Activated CD4-positive, alpha-beta T cell treated with anti-CD3 and anti-CD28 coated beads, Interleukin-2, amount 50 U/mL, for 48 hours (primary cell): Measurements from ENCODE around the gene ZBTB24.
"Not testable (repeated sequence)": the region's sequence is repeated elsewhere in the genome, so short reads cannot be mapped to it uniquely, and the experiment has no call there.

Experiments used
- DNase-seq, 2 experiments: peaks; one replicate each; pipeline ENCODE4 v3.0.0-alpha.2; 2020

ZBTB24 gene

GRCh38 chr6:109482905-109483734 lies at the start of gene ZBTB24:
Gene ZBTB24, minus strand, starts transcription at chr6:109483219. Its CDS starts 1,193 bp downstream, at chr6:109482026.
- peak; percentile 93 to 96 for DNase-seq

- DNase-seq: no peak
These were observed 48.4 kb upstream of the ZBTB24 start for GRCh38 chr6:109531446-109531845.

DNA sequence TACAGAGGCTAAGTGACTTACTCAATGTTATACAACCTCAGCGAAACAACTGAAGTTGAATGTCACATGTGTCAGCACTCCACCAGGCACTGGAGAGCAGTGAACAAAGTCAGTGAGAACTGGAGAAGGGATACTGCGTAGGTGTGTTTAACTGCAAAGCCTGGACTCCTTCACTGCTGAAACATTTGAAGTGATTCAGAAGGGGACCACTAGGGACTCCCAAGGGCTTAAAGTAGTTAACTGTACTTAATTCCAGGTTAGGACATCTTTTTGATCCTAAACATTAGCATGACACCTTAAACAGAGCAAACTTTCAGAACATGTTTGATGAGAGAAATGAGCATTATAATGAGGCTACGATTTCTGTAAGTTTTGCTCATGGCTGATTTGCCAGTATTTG lies 45.0 kb upstream of the ZBTB24 start:
- no peak for DNase-seq

DNA sequence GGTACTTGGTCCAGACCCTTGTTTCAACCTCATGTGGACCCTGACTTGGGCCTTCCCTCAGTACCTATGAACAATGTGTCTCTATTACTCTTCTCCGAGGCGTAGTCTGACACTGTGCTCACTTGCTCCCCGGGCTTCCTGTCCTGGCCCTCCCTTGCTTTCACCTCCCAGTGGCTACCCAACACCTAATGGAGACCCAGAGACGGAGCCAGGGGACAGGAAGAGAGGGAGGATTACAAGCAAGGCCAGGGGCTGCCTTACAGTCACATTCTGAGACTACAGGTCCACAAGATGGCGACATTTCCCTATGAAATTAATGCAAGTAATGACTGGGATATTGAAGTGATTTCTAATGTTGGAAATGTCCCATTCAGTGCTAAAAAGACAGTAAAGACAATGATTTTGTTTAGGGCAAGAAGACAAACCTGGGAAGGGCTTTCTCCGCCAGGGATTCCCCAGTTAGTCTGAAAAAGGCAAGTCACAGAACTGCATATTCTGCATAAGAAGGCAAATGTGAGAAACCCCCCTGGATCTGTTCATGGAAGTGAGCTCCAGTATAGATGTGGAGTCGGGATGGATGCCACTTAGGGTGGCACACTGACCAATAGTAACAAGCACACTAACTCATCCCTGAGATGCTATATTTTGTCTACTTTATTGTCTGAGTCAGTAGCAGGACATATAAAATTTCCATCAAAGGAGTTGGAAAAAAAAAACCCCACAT lies 44.0 kb upstream of the ZBTB24 start:
- DNase-seq: peak; percentile 34 to 51

DNA sequence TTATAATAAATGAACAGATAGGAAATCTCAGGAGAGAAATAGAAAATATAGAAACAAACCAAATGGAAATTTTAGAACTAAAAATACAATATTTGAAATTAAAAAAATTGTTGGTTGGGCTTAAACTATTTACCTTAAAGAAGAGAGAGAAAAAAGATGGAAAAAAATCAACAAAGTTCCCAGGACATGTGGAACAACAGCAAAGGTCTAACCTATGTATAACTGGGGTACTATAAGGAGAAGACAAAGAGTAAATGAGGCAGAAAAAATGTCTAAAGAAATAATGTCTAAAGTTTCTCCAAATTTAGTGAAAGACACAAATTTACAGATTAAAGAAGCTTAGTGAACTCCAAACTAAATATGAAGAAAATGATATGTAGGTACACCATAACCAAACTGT lies 41.1 kb upstream of the ZBTB24 start:
- no peak for DNase-seq

DNA sequence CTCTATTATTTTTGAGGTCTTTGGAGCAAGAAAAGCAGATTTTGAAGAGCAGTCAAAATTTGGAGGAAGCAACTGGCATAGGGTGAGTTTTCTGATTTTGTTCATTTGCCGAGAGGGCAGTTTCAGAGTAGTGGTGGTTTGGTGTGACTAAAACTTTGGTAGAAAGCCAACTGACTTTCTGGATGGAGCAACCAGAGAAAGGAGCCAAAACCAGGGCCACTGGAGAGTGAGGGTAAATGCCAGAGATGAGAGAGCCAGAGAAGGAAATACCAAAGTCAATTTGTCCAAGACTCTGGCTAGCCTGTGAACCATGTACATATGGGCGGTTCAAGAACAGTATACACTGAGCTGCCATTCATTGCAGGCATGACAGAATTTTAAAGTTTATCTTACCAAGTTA lies 40.5 kb upstream of the ZBTB24 start:
- no peak for DNase-seq

DNA sequence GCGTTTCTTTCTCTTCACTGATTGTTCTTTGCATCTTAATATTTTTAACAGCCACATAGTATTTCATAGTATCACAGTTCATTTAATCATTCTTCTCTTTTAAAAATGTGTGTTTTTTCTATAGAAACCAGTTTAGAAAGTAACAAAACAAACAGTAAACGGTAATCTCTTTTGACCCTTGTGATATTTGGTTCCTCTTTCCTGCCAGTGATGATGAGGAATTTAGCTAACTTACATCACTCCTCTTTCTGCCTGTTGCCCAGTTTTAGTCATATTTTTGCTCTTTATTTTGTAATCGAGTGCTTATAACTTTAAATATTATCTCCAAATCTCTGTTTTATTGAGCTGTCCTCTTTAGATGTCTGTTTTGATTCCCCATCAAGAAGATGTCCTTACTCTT lies 38.1 kb upstream of the ZBTB24 start:
- DNase-seq: no peak

- not testable (repeated sequence) for DNase-seq
These were observed 36.6 kb upstream of the ZBTB24 start for GRCh38 chr6:109519647-109520046.

DNA sequence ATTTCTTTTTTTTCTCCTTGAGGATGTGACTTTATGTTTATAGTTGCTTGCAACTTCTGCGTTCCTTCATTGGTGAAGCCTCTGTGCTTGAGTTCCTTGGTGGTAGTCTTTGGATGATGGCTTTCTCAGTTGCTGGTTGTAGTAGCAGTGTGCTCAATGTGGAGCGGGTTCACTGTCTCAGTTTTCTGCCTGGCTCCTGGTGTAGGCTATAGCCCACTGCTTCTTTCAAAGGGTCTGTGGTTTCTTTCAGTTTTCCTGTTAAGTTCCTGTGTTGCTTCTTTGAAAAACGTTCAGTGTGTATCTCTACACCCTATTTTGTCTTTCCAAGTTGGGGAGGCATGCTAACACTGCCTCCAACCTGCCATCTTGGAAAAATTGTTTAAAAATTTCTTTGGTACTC lies 33.9 kb upstream of the ZBTB24 start:
- no peak for DNase-seq

DNA sequence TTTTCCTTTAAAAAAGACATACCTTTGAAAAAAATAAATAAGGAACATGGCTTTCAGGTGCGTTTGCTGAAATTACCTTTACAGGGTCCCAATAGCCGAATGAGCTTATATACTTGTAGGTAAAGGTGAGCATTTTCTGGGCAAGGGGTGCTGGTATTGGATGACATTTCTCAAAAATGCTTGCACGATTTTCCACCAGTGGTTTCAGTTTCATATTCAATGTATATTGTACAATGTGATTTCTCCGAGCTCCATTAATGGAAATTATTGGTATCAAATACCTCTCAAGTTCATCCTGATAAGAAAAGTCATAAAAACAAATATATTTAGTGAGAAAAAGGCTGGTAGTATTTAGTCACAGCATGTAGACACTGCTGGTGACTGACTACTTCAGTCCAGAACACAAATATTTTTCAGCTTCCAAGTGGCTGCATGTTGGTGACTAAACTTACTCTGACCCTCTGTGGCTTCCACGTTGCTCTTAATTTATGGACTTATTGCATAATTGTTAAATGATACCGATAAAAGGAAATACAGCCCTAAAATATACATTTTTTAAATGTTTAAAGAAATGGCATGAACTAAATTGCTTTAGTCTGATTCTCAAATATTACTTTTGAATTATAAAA lies 32.9 kb upstream of the ZBTB24 start:
- DNase-seq: no peak

GRCh38 chr6:109514946-109515345 lies 31.9 kb upstream of the ZBTB24 start:
- no peak for DNase-seq

- DNase-seq: no peak
These were observed 30.6 kb upstream of the ZBTB24 start for GRCh38 chr6:109513571-109514071.

GRCh38 chr6:109512271-109512817 lies 29.3 kb upstream of the ZBTB24 start:
- no peak for DNase-seq

DNA sequence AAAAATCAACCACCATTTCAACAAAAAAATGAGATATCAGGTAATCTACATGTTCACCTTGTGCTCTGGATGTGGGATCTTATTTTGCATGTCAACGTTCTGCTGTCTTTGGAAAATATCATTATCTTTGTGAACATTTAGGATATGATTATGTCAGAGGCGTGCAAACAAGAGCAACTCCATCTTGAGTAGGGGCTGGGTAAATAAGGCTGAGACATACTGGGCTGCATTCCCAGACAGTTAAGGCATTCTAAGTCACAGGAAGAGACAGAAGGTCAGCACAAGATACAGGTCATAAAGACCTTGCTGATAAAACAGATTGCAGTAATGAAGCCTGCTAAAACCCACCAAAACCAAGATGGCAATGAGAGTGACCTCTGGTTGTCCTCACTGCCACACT lies 28.8 kb upstream of the ZBTB24 start:
- DNase-seq: no peak

- no peak for DNase-seq
These were observed 27.3 kb upstream of the ZBTB24 start for GRCh38 chr6:109510358-109510757.

DNA sequence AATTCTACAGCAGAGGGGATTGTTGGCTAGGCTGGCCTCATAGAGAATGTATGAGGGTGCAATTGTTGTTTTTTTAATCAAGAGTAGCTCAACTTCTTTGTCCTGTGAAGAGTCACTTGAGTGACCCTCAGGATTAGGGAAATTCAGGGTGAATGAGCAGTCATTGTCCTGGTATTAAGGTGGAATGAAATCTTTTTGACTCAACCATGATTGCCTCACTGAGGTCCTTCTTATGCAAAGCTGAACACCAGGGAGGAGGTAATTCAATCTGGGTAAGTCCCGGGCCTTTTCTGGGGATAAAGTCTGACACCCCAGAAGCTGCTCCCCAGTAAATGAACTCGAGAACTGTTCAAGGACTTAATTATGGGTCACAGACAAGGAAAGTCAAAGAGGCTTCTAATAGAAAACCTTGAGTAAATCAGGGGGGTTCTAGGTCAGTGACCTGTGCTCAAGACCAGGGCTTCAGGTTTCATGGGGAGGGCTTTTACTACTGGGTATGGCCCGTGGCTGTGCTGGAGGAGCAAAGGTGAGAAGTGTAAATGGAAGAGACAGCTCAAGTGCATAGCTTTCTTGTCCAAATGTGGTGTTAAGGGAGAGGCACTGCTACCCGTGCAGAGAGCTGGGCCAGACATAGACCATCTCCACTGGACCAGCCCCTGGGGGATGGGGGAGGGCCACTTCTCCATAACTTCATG lies 25.3 kb upstream of the ZBTB24 start:
- no peak for DNase-seq

GRCh38 chr6:109507490-109508072 lies 24.6 kb upstream of the ZBTB24 start:
- DNase-seq: no peak

DNA sequence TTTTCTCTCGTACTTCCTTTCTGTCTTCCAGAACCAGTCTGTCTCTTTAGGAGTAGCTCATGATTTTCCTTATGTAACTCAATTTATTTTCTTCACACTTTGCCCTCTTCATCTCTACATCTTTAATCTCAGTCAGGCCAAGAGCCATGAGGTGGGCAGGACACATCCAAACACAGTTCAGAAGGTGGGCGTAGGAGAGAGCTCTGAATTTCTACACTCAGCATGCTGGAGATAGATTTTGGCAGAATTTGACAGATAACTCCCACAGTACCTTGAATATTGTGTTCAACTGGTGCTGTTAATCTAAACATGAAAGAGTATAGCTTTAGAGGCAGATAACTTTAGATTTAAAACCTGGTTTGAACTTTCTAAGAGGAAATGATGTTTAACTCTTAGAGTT lies 23.8 kb upstream of the ZBTB24 start:
- no peak for DNase-seq

- no peak for DNase-seq
These were observed 23.3 kb upstream of the ZBTB24 start for GRCh38 chr6:109506314-109506713.

GRCh38 chr6:109503327-109504224 lies 20.6 kb upstream of the ZBTB24 start:
- DNase-seq: no peak

- no peak for DNase-seq
These were observed 15.9 kb upstream of the ZBTB24 start for GRCh38 chr6:109498936-109499335.
